HG03280 (cell line): ENCODE measurements around the gene OR10AD1.
"Not testable (repeated sequence)": the region's sequence is repeated elsewhere in the genome, so short reads cannot be mapped to it uniquely, and the experiment has no call there.

Experiments
- ATAC-seq: cut with Tn5 transposase; IDR thresholded peaks from one replicate; pipeline ENCODE4 v1.9.1; 2021; ENCODE audit warnings: mild to moderate bottlenecking, moderate library complexity; ENCODE audit not compliant: unreplicated experiment

The OR10AD1 gene

GRCh38 chr12:48163150-48163747, 39.8 kb downstream of the OR10AD1 start:
- no peak for ATAC-seq

- no peak for ATAC-seq
Observed at GRCh38 chr12:48160807-48161206, 42.3 kb downstream of the OR10AD1 start.

DNA sequence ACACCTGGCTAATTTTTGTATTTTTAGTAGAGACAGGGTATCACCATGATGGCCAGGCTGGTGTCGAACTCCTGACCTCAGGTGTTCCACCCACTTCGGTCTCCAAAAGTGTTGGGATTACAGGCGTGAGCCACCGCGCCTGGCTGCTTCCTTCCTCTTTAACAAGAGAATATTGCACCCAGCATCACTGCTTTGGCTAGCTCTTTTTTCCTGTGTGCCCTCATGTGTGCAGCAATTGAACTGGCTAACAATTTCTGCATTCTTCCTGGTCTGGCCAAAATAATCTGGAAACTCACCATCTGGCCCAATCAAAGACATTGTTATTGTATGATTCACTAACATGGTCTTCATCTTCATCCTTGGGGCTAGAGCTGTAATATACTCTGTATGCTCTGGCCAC, 43.0 kb downstream of the OR10AD1 start:
- no peak for ATAC-seq

DNA sequence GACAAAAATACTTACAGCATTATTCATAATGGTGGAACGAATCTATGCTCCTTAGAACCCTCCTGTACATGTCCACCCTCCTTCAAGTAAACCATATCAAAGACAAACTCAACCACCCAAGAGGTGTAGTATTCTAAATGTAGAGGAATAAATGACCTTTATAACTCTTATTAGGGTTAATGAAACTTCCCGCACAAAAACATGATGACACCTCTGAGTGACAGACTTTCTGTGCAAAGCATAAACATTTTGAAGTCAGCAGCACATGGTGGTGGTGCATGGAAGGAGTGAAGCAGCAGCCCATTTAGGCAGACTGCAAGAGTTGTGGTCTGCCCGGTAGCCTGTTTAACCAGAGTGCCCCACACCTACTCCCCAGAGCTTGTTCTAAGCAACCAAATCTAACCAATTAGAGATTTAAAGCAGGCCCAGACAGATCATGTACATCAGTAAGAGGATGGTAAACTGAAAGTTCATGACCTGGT, 45.2 kb downstream of the OR10AD1 start:
- no peak for ATAC-seq

DNA sequence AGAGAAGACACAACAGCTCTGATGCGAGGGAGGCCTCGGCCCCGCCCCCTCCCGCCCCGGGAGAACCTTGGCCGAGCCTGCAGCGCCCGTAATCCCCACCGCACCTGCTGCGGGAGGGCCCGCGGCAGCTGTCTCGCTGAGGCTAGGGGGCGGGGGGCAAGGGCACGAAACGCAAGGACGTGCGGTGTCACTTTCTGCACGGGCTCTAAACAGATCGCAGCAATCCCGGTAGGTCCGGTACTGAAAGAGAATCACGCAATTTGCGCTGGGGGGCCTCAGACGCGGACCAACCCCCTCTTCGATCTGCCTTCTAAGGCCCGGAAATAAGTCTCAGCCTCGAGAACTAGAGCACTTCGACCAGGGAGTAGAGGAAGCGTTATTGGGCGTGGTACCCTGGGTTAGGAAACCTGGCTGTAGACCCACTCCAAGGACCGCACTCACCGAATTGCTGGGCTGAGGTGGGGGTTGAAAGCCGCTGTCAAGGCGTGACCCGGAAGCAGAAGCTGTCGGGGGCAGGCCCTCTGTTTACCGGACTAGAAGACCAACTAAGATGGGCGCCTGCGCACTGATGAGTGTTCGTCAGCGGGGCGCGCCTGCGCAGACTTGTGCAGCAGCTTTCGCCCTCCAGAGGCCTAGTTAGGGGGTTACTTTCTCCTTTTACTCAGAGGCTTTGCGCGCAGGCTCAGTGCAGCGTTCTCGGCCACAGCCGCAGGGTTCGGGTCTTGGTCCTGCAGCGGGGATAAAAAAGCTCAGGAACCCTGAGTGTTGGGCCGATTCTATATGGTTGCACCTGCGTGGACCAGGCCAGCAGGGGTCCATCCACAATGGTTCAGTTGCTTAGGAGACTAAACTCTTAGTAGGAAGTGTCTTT, 45.8 kb downstream of the OR10AD1 start, which contains the start of gene ASB8:
TSS of gene ASB8 (minus strand) at position 498 of the 871 bp plus-strand sequence. CDS start 4,019 bp downstream, outside the sequence.
- ATAC-seq = peak; percentile 88

- ATAC-seq = no peak
Observed at GRCh38 chr12:48156652-48157017, 46.5 kb downstream of the OR10AD1 start.

GRCh38 chr12:48155786-48156185, 47.3 kb downstream of the OR10AD1 start:
- ATAC-seq = not testable (repeated sequence)
